ENCODE measurements around the gene RELT. TPM values are rescaled to one million over a fixed set of nuclear protein-coding genes. Genes with fewer than 3 reads are reported as not detected.

The RELT gene
- total RNA-seq, 2 donors from 2014 or later: 6.5 to 14.2 TPM

- Histone ChIP-seq H3K27me3 (replicated peaks; ENCODE audit: insufficient read depth) (no peaks in the 10 kb centered on the region), H3K4me3 (no peak overlapping the region), H3K9me3 (no peaks in the 10 kb centered on the region), H3K4me1 (ENCODE audit: control insufficient read depth in 1 of 2, low read depth in 2 of 2) (peaks cover 13 to 21% of the 10 kb centered on the region in 2 donors), H3K27ac (no peak overlapping the region), H3K36me3 (peaks cover 15% of the 10 kb centered on the region)
- no peak for TF ChIP-seq CTCF (IDR thresholded peaks at IDR 0.05)
- DNase-seq (ENCODE audit: low spot score) (no peak), ATAC-seq (ENCODE audit: insufficient number of reproducible peaks, low FRiP score, low read depth) (no peak)
These were observed 34.8 kb downstream of the RELT start for GRCh38 chr11:73411031-73411430.

GRCh38 chr11:73412308-73412707 is 36.1 kb downstream of the RELT start:
- H3K36me3 ChIP-seq: peaks cover 10% of the 10 kb centered on the region
- DNase-seq (ENCODE audit: low spot score) (no peak), ATAC-seq (ENCODE audit: insufficient number of reproducible peaks, low FRiP score, low read depth) (no peak)
- peaks cover 13 to 21% of the 10 kb centered on the region in 2 donors for H3K4me1 ChIP-seq (ENCODE audit: control insufficient read depth in 1 of 2, low read depth in 2 of 2)
- no peak overlapping the region for H3K4me3 ChIP-seq
- no peak for TF ChIP-seq CTCF (IDR thresholded peaks at IDR 0.05)
- no peaks in the 10 kb centered on the region for H3K27me3 ChIP-seq (replicated peaks; ENCODE audit: insufficient read depth)
- H3K27ac ChIP-seq: no peak overlapping the region
- no peaks in the 10 kb centered on the region for H3K9me3 ChIP-seq

- no peak for ATAC-seq (ENCODE audit: insufficient number of reproducible peaks, low FRiP score, low read depth)
- no peak for TF ChIP-seq CTCF (IDR thresholded peaks at IDR 0.05)
- no peaks in the 10 kb centered on the region for H3K27me3 ChIP-seq (replicated peaks; ENCODE audit: insufficient read depth)
- peaks cover 13 to 21% of the 10 kb centered on the region in 2 donors for H3K4me1 ChIP-seq (ENCODE audit: control insufficient read depth in 1 of 2, low read depth in 2 of 2)
- H3K36me3 ChIP-seq: peaks cover 5% of the 10 kb centered on the region
- no peak for DNase-seq (ENCODE audit: low spot score)
- H3K27ac ChIP-seq: no peak overlapping the region
- no peak overlapping the region for H3K4me3 ChIP-seq
- H3K9me3 ChIP-seq: no peaks in the 10 kb centered on the region
These were observed 37.1 kb downstream of the RELT start for GRCh38 chr11:73413256-73413655.

- TF ChIP-seq CTCF (IDR thresholded peaks at IDR 0.05): no peak
- Histone ChIP-seq H3K4me3 (no peak overlapping the region), H3K36me3 (peaks cover 3% of the 10 kb centered on the region), H3K27me3 (replicated peaks; ENCODE audit: insufficient read depth) (no peaks in the 10 kb centered on the region), H3K27ac (peak overlapping the region; percentile 4 to 40), H3K4me1 (ENCODE audit: control insufficient read depth in 1 of 2, low read depth in 2 of 2) (peaks cover 13 to 21% of the 10 kb centered on the region in 2 donors), H3K9me3 (no peaks in the 10 kb centered on the region)
- ATAC-seq (ENCODE audit: insufficient number of reproducible peaks, low FRiP score, low read depth): no peak
- no peak for DNase-seq (ENCODE audit: low spot score)
These were observed 38.9 kb downstream of the RELT start for GRCh38 chr11:73414977-73415651.

- ATAC-seq (ENCODE audit: insufficient number of reproducible peaks, low FRiP score, low read depth): no peak
- Histone ChIP-seq H3K4me1 (ENCODE audit: control insufficient read depth in 1 of 2, low read depth in 2 of 2) (peaks cover 13 to 21% of the 10 kb centered on the region in 2 donors), H3K36me3 (peaks cover 3% of the 10 kb centered on the region), H3K27me3 (replicated peaks; ENCODE audit: insufficient read depth) (no peaks in the 10 kb centered on the region), H3K4me3 (no peak overlapping the region), H3K27ac (peak overlapping the region in 1 of 2 donors; percentile 40), H3K9me3 (no peaks in the 10 kb centered on the region)
- DNase-seq (ENCODE audit: low spot score): no peak
- no peak for TF ChIP-seq CTCF (IDR thresholded peaks at IDR 0.05)
These were observed 39.8 kb downstream of the RELT start for GRCh38 chr11:73415854-73416615.

Measured in thoracic aorta (tissue), 2 donors.